Heart right ventricle (tissue), 16 donors: Measurements from ENCODE around the gene VWC2. TPM values are rescaled to one million over a fixed set of nuclear protein-coding genes. Genes with fewer than 3 reads are reported as not detected.

ENCODE experiments used
- ATAC-seq, 8 donors: fragments of 200-7000 bp; cut with Tn5 transposase; one replicate each; pipeline ENCODE4 v1.9.1; 2020; ENCODE audit warnings: mild to moderate bottlenecking in 8 of 8, moderate library complexity in 8 of 8, moderate number of reproducible peaks in 1 of 8
- DNase-seq, 2 donors: peaks; one replicate each; pipeline ENCODE4 v3.0.0-alpha.2; 2020
- H3K27ac ChIP-seq, 10 donors: fragments of 200-600 bp; sonication (generic) in 2 of 10; one replicate each; pipeline versions ENCODE4 v1.5.0 to v1.8.0; 2020 to 2022; ENCODE audit warnings: mild to moderate bottlenecking in 3 of 10
- H3K27me3 ChIP-seq, 7 donors: fragments of 200-600 bp; one replicate each; pipeline ENCODE4 v1.8.0; 2021 to 2022; ENCODE audit warnings: mild to moderate bottlenecking in 2 of 7
- H3K36me3 ChIP-seq, 9 donors: fragments of 200-600 bp; sonication (generic) in 1 of 9; one replicate each; pipeline versions ENCODE4 v1.5.0 to v1.8.0; 2020 to 2022; ENCODE audit warnings: mild to moderate bottlenecking in 2 of 9
- H3K4me1 ChIP-seq, 9 donors: fragments of 200-600 bp; sonication (generic) in 1 of 9; one replicate each; pipeline versions ENCODE4 v1.5.0 to v1.8.0; 2020 to 2022; ENCODE audit warnings: mild to moderate bottlenecking in 4 of 9
- H3K4me3 ChIP-seq, 10 donors: fragments of 200-600 bp; sonication (generic) in 2 of 10; one replicate each; pipeline versions ENCODE4 v1.5.0 to v1.8.0; 2020 to 2022; ENCODE audit warnings: mild to moderate bottlenecking in 7 of 10, moderate library complexity in 2 of 10
- H3K9me3 ChIP-seq, 11 donors: fragments of 200-600 bp in 10 of 11; sonication (generic) in 2 of 11; one replicate each; pipeline versions ENCODE4 v1.5.0 to v1.8.0; 2013 to 2022; ENCODE audit warnings: mild to moderate bottlenecking in 2 of 11, control low read depth in 1 of 11, moderate library complexity in 1 of 11
- WGBS, 2 donors: extraction: QIAGEN DNeasy Blood & Tissue Kit; methylation state at CpG; one replicate each; pipeline ENCODE4 v1.1.7; 2013; ENCODE audit warnings: inconsistent platforms in 1 of 2; 5-methylcytosine and 5-hydroxymethylcytosine counted together
- intact Hi-C, 10 donors: fragments of 100-400 bp; cut with DNase I; formaldehyde crosslinking; loops; one replicate each; pipeline versions ENCODE4 v1.11.1 to v1.14.2; 2022
- polyA plus RNA-seq, 2 donors: library from polyadenylated mRNA; stranded (reverse); fragments of 200-250 nt; gene quantifications; one replicate each; pipeline ENCODE4 v1.2.3, GENCODE V29; 2013
- total RNA-seq, 10 donors: library from RNA; stranded (reverse); fragmentation: NEBNext Ultra II Directional in 3 of 10; extraction: Animal tissue kit (Norgen Biotek cat#: 25700) in 3 of 10; gene quantifications; one replicate each; pipeline versions ENCODE4 v1.2.1 to v1.2.4, GENCODE V29; 2021 to 2023
- TF ChIP-seq, protein P1 (sequence below), 9 donors: fragments of 200-600 bp; sonication (generic) in 2 of 9; IDR thresholded peaks; one replicate each; pipeline versions ENCODE4 v1.5.0 to v1.8.0; 2021 to 2022; ENCODE audit warnings: antibody characterized with exemption in 9 of 9, mild to moderate bottlenecking in 5 of 9, moderate library complexity in 1 of 9
- donor health status: Arrhythmogenic right ventricular cardiomyopathy.
- donor health status: ischemic (EF 13 %, LVEDD 7.1; RV severe dilation, severe dysfunction).
- donor health status: healthy with polysubstance abuse.
- donor health status: DM: no; HTN: yes; CAD: no.
- donor health status: DM: no; HTN: no; CAD: no.
- donor health status: ischemic (EF 25% LVEDD 6.9; RV normal size, moderate dysfunction).
- donor health status: ischemic (EF 25% LVEDD 5.7; RV mildly dilated, moderate dysfunction).
- donor health status: healthy.
- donor health status: DM: yes; HTN: yes; CAD: no.
- donor health status: Ischemic cardiomyopathy.
- donor health status: ischemic (EF 35%, LVEDD 5.7; RV mildly dilated, moderate dysfunction).
- donor health status: nonischemic (EF 11% LVEDD 7.7; RV severe dilation, severe dysfunction).
- donor health status: DM: yes; HTN: yes; CAD: no.
- donor health status: PGD.
- donor health status: ischemic (EF 29% LVEDD 5.4; RV normal size, mild dysfunction).
- donor health status: nonischemic (EF 23%, LVEDD 6.1; RV moderate dilation, normal function).

VWC2 gene
- total and polyA plus RNA-seq, 12 donors: 2.1 to 12.9 (median 8.6) TPM

- H3K4me1 ChIP-seq: peaks cover 0 to 5% (median 0%) of the 10 kb centered on the region in 9 donors
- peaks cover 0 to 6% (median 0%) of the 10 kb centered on the region in 11 donors for H3K9me3 ChIP-seq
- no peak overlapping the region for H3K4me3 ChIP-seq
- TF ChIP-seq, protein P1, sequence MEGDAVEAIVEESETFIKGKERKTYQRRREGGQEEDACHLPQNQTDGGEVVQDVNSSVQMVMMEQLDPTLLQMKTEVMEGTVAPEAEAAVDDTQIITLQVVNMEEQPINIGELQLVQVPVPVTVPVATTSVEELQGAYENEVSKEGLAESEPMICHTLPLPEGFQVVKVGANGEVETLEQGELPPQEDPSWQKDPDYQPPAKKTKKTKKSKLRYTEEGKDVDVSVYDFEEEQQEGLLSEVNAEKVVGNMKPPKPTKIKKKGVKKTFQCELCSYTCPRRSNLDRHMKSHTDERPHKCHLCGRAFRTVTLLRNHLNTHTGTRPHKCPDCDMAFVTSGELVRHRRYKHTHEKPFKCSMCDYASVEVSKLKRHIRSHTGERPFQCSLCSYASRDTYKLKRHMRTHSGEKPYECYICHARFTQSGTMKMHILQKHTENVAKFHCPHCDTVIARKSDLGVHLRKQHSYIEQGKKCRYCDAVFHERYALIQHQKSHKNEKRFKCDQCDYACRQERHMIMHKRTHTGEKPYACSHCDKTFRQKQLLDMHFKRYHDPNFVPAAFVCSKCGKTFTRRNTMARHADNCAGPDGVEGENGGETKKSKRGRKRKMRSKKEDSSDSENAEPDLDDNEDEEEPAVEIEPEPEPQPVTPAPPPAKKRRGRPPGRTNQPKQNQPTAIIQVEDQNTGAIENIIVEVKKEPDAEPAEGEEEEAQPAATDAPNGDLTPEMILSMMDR (IDR thresholded peaks at IDR 0.05): no peak
- DNase-seq: no peak
- intact Hi-C loops: no loop called here
- H3K36me3 ChIP-seq: no peaks in the 10 kb centered on the region
- no peak for ATAC-seq
- no peak overlapping the region for H3K27ac ChIP-seq
- H3K27me3 ChIP-seq: no peaks in the 10 kb centered on the region
- whole genome bisulfite sequencing, 2 donors: 89 to 94% methylated on average over 1 of the region's 1 CpG
Measured at GRCh38 chr7:49873420-49873819, 100.0 kb downstream of the VWC2 start.

GRCh38 chr7:49875336-49875735 is 101.9 kb downstream of the VWC2 start:
- Histone ChIP-seq H3K9me3 (peaks cover 0 to 6% (median 0%) of the 10 kb centered on the region in 11 donors), H3K4me3 (no peak overlapping the region), H3K36me3 (no peaks in the 10 kb centered on the region), H3K4me1 (peaks cover 0 to 9% (median 0%) of the 10 kb centered on the region in 9 donors), H3K27ac (no peak overlapping the region), H3K27me3 (no peaks in the 10 kb centered on the region)
- intact Hi-C loops: no loop called here
- WGBS, 2 donors: 89 to 92% methylated on average over 1 of the region's 1 CpG
- no peak for DNase-seq
- ATAC-seq: no peak
- TF ChIP-seq, protein P1 (IDR thresholded peaks at IDR 0.05): no peak

DNA sequence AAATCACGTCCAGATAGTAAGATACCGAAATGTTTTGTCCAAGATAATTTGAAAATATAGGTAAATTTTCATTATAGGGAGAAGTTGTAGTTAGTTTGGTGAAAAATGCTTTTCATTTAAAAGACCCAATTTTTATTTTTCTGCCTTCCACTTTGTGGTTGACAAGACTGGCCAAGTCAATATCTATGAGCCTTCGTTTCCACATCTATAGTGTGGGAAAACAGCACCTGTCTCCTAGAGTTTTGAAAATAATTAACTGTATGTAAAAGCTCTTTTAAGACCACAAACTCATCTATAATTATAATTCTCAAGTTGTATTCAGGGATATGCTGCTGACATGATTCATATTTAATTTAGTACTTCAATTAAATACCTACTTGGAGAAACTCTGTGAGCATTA is 102.8 kb downstream of the VWC2 start:
- Histone ChIP-seq H3K36me3 (no peaks in the 10 kb centered on the region), H3K27me3 (no peaks in the 10 kb centered on the region), H3K9me3 (peaks cover 0 to 2% (median 0%) of the 10 kb centered on the region in 11 donors), H3K27ac (no peak overlapping the region), H3K4me1 (peaks cover 0 to 9% (median 0%) of the 10 kb centered on the region in 9 donors), H3K4me3 (no peak overlapping the region)
- intact Hi-C loops: no loop called here
- WGBS, 2 donors: 82 to 93% methylated on average over 3 of the region's 3 CpGs
- TF ChIP-seq, protein P1 (IDR thresholded peaks at IDR 0.05): no peak
- ATAC-seq (no peak), DNase-seq (no peak)

DNA sequence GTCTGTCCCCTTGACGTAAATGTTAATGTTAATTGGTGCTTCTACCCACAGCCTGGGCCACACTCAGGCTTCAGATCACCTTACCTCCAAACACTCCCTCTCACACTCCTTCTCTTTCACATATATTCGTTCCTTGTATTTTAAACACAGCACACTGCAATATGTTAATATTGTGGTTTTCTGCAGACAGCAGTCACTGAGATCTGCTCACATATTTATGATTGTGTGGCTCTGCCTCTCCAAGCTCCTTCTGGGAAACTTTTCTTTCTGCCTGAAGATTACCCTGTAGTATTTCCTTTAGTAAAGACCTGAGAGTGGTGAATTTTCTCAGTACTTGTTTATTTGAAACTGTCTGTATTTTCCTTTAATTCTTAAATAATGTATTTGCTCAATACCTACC is 104.7 kb downstream of the VWC2 start:
- DNase-seq (no peak), ATAC-seq (no peak)
- H3K9me3 ChIP-seq: no peaks in the 10 kb centered on the region
- intact Hi-C loops: no loop called here
- no peaks in the 10 kb centered on the region for H3K27me3 ChIP-seq
- TF ChIP-seq, protein P1 (IDR thresholded peaks at IDR 0.05): no peak
- H3K27ac ChIP-seq: no peak overlapping the region
- H3K4me3 ChIP-seq: no peak overlapping the region
- WGBS, 2 donors: 17 to 19% methylated on average over 2 of the region's 2 CpGs
- H3K36me3 ChIP-seq: no peaks in the 10 kb centered on the region
- peaks cover 0 to 9% (median 0%) of the 10 kb centered on the region in 9 donors for H3K4me1 ChIP-seq
